ENCODE measurements around the gene BCAS4.
A peak's percentile ranks its signal among the peaks of the same experiment; 100 is the strongest.

The BCAS4 gene

GRCh38 chr20:50821994-50822393 lies 27.1 kb downstream of the BCAS4 start:
- no peak for DNase-seq (ENCODE audit: low read depth in 2 of 2)

- no peak for DNase-seq (ENCODE audit: low read depth in 2 of 2)
Measured at GRCh38 chr20:50823319-50823718, 28.5 kb downstream of the BCAS4 start.

- no peak for DNase-seq (ENCODE audit: low read depth in 2 of 2)
Measured at GRCh38 chr20:50824137-50824536, 29.3 kb downstream of the BCAS4 start.

DNA sequence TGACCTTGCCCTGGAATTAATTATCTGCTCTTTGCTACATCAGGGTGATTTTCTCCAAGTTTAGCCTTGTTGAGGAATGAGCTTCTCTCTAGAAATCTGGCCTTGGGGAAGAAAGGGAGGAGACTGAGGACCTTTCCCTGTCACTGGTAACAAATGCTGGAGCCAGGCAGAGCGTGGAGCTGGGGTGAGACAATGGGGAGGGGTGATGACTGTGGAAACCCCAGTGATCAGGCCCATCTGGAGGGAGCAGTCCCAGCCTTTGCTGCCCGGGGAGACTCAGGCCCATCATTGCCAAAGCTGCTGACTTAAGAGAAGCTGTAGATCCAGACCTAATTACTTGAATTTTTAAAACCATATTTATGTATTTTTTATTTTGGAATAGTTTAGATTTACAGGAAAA lies 31.3 kb downstream of the BCAS4 start:
- no peak for DNase-seq (ENCODE audit: low read depth in 2 of 2)

GRCh38 chr20:50828363-50829136 lies 33.7 kb downstream of the BCAS4 start:
- no peak for DNase-seq (ENCODE audit: low read depth in 2 of 2)

DNA sequence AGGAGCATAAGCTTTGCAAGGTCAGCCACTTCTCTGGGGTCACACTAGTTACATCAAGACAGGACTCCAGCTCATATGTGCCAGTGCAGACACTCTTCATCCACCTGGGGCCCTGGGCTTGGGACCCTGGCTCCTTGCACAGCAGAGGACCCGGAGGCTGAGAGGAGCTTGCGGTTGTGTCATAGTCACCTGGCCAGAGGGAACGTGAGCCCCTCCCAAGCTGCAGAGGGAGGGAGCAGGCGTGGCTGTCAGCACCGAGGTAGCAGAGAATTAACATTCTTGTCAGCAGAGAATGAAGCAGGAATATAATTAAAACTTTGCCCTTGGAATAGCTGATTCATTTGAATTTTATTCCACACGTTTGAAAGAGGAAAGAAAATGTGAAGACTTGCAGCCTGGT lies 36.8 kb downstream of the BCAS4 start:
- DNase-seq (ENCODE audit: low read depth in 2 of 2), result no peak

GRCh38 chr20:50834599-50835005 lies 39.7 kb downstream of the BCAS4 start:
- DNase-seq (ENCODE audit: low read depth in 2 of 2), result peak; percentile 97

GRCh38 chr20:50837532-50838321 lies 42.9 kb downstream of the BCAS4 start:
- peak; percentile 88 for DNase-seq (ENCODE audit: low read depth in 2 of 2)

GRCh38 chr20:50838322-50838625 lies 43.4 kb downstream of the BCAS4 start:
- no peak for DNase-seq (ENCODE audit: low read depth in 2 of 2)

GRCh38 chr20:50838707-50839385 lies 44.0 kb downstream of the BCAS4 start:
- DNase-seq (ENCODE audit: low read depth in 2 of 2), result no peak

- no peak for DNase-seq (ENCODE audit: low read depth in 2 of 2)
Measured at GRCh38 chr20:50842821-50843220, 48.0 kb downstream of the BCAS4 start.

DNA sequence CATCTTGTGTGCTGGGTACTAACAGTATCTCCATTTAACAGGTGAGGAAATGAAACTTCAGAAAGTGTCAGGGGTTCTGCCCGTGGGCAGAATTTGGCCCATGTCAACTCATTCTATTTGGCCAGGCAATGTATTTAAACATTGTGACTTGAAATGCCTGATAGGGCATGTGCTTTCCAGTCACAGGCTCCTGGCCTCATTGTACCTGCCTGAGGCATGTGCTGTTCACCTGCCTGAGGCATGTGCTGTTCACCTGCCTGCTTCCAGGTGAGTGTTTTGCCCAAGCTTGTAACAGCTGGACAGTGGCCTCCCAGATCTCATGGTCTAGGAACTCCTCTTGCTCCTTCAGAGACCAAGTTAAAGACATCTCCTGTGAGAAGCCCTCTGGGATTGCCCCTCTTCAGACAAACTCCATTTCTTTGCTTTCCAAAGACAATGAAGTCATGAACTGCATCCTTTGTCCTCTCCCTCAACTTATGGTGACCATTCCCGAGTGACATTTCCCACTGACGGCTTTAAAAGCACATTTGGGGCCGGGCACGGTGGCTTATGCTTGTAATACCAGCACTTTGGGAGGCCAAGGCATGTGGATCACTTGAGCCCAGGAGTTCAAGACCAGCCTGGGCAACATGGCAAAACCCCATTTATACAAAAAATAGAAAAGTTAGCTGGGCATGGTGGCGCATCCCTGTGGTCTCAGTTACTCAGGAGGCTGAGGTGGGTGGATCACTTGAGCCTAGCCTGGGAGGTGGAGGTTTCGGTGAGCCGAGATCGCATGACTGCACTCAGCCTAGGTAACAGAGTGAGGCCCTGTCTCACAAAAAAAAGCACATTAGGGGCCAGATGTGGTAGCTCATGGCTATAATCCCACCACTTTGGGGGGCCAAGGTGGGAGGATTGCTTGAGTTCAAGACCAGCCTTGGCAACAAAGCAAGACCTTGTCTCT lies 48.7 kb downstream of the BCAS4 start:
- no peak for DNase-seq (ENCODE audit: low read depth in 2 of 2)

- DNase-seq (ENCODE audit: low read depth in 2 of 2), result peak in 1 of 2 experiments; percentile 21
Measured at GRCh38 chr20:50844430-50845100, 49.7 kb downstream of the BCAS4 start.

DNA sequence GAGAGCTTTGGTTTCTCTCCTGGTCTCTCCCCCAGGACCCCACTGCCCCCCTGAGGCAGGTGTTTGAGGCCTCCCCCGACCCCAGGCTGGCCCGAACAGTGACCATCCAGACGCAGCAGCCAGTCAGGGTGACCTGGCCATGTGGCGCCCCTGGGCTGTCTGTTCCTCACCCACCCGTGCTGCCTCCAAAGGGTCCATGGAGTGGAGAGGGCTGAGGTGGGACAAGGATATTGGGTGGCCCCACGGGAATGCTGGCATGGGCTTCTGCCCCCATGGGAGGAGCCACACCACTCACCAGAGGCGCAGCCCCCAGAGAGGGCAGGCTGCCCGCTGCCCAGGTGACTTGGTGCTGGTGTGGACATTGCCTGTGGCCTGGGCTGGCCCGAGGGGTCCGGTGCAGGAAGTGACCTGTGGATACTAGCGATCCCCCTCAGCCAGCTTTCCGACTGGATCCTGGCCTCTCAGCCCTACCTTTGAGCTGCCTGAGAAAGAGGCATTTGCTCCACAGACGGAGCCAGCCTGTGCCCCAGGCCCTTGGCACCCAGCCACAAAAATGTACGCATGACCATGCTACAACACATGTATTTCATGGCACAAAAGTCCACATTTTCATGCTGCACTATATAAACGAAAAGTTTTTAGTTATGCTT lies 50.8 kb downstream of the BCAS4 start:
- no peak for DNase-seq (ENCODE audit: low read depth in 2 of 2)

DNA sequence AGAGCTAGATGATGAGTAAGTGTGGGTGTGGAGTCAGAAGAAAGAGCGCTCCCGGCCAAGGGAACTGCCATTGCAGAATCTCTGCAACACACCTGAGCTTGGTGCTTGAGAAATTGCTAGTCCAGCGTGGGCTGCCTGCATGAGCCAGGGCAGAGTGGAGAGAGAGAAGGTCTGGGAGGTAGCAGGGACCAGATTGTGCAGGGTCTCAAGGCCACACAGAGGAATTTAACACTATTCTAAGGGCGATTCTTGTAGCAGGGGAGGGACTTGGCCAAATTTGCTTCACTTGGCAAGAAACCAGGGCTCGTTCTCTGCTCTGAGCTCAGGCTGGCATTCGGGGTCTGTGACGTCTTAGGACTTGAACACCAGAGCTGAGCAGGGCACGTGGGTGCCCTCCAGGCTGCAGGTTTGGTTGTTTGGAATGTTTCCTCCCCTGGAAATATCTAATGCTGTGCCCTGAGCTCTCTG lies 53.5 kb downstream of the BCAS4 start:
- DNase-seq (ENCODE audit: low read depth in 2 of 2), result no peak

DNA sequence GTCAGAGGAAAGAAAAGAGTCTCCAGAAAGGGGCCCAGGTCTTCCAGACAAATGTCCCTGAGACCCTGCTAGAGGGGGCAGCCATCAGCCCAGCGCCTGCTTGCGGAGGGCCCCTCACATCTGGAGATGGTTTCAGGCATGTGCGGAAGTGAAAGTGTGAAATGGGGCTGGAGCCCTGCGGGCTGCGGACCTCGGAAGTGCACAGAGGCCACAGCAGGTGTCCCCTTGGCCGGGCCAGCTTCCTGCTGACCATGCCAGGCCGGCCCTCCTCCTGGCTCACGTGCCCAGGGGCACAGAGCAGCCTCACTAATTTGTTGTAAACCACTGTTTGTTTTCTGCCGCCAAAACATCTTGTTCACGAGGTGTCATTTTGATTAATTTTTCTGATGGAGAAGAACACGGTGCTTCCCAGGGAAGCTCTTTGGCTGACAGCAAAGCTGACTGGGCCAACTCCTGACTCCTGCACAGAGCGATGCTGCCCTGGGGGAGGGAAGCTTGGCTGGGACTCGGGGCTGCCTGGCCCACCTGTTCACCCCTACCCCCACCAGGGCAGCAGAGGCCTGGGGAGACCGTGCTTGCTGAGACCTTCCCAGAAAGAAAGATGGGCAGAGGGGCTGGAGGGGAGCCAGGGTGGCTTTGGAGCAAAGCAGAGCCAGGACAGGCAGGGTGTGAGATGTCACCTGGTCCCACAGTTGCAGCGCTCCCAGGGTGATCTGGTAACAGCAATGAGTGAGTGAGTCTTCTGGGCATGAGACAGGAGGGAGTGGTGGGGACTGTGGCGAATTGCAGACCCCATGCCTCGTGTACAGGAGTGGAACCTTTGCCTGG lies 54.2 kb downstream of the BCAS4 start:
- DNase-seq (ENCODE audit: low read depth in 2 of 2), result no peak

- DNase-seq (ENCODE audit: low read depth in 2 of 2), result no peak
Measured at GRCh38 chr20:50850721-50851286, 55.9 kb downstream of the BCAS4 start.

DNA sequence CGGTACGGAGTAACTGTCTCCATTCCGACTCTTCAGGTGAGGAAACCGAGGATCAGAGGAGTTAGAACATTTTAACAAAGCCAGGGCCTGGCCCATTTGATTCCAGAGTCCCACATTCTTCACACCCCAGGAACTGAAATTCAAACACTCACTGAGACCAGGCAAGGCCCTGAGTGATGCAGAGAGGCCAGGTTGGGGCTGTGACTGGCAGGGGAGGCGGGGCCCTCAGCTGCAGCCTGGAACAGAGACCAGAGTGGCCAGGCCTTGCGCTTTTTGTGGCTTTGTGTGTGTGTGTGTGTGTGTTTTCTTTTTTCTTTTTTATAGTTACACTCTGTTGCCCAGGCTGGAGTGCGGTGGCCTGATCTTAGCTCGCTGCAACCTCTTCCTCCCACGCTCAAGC lies 57.2 kb downstream of the BCAS4 start:
- no peak for DNase-seq (ENCODE audit: low read depth in 2 of 2)

All from fibroblast of skin of left quadriceps (primary cell).